Breast epithelium (tissue), 3 donors: ENCODE measurements around the gene MAT2B.

Experiments
- CTCF ChIP-seq, 3 donors: fragments of 450-650 bp; IDR thresholded peaks; one replicate each; pipeline ENCODE4 v1.5.1; 2016 to 2017; ENCODE audit warnings: antibody characterized with exemption in 3 of 3, mild to moderate bottlenecking in 3 of 3, moderate library complexity in 3 of 3
- POLR2A ChIP-seq: fragments of 450-650 bp; IDR thresholded peaks from one replicate; pipeline ENCODE4 v1.6.1; 2016; ENCODE audit warnings: antibody characterized with exemption, mild to moderate bottlenecking, moderate library complexity
- POLR2AphosphoS5 ChIP-seq, 3 donors: sonication (generic); formaldehyde crosslinking; IDR thresholded peaks; one replicate each; pipeline ENCODE4 v1.6.1; 2017; ENCODE audit warnings: antibody characterized with exemption in 3 of 3

GRCh38 chr5:163509291-163509951 lies 4.0 kb downstream of the MAT2B start:
- no peak for TF ChIP-seq POLR2A
- TF ChIP-seq POLR2AphosphoS5 (IDR thresholded peaks at IDR 0.05) = no peak
- TF ChIP-seq CTCF (IDR thresholded peaks at IDR 0.05) = no peak
